HepG2 (cell line): ENCODE data around the gene COL4A3. TPM values are rescaled to one million over a fixed set of nuclear protein-coding genes. Genes with fewer than 3 reads are reported as not detected.

ENCODE experiments used
- CREB1 ChIP-seq, 2 experiments: fragments of 450-650 bp in 1 of 2; IDR thresholded peaks; 2 replicates each; pipeline ENCODE4 v1.6.1; 2016 to 2017; ENCODE audit warnings: control low read depth in 1 of 2, mild to moderate bottlenecking in 1 of 2, missing compliant biosample characterization in 1 of 2, missing genetic modification characterization in 1 of 2
- ELF3 ChIP-seq: IDR thresholded peaks from 2 replicates; pipeline ENCODE4 v1.6.1; 2016; ENCODE audit warnings: missing genetic modification reagents, missing compliant biosample characterization
- GATAD2A ChIP-seq: IDR thresholded peaks from 2 replicates; pipeline ENCODE4 v1.6.1; 2016
- GFI1 ChIP-seq: sonication (generic); formaldehyde crosslinking; IDR thresholded peaks from 2 replicates; pipeline ENCODE4 v1.5.0; 2020; ENCODE audit warnings: missing genetic modification reagents, mild to moderate bottlenecking, borderline replicate concordance
- HDAC1 ChIP-seq: sonication (generic); formaldehyde crosslinking; IDR thresholded peaks from 2 replicates; pipeline ENCODE4 v1.5.1; 2020; ENCODE audit warnings: mild to moderate bottlenecking, missing genetic modification reagents
- KAT7 ChIP-seq: IDR thresholded peaks from 2 replicates; pipeline ENCODE4 v1.6.1; 2018; ENCODE audit warnings: borderline replicate concordance, missing compliant biosample characterization
- KDM6A ChIP-seq: IDR thresholded peaks from 2 replicates; pipeline ENCODE4 v1.6.1; 2016; ENCODE audit warnings: low read depth
- MAFK ChIP-seq, 2 experiments: IDR thresholded peaks in 1 of 2; conservative IDR thresholded peaks in 1 of 2; 2 replicates each; pipeline ENCODE4 v1.6.1; 2011; ENCODE audit warnings: improper control_type of control experiment in 2 of 2, low read length in 2 of 2
- NBN ChIP-seq: fragments of 450-650 bp; conservative IDR thresholded peaks from 2 replicates; pipeline ENCODE4 v1.6.1; 2017
- NR2F1 ChIP-seq, 2 experiments: fragments of 450-650 bp in 1 of 2; formaldehyde crosslinking in 1 of 2; IDR thresholded peaks; 2 replicates each; pipeline versions ENCODE4 v1.5.0 to v1.6.1; 2016 to 2020; ENCODE audit warnings: mild to moderate bottlenecking in 1 of 2, missing compliant biosample characterization in 1 of 2, missing genetic modification reagents in 1 of 2, moderate library complexity in 1 of 2
- RFXANK ChIP-seq: IDR thresholded peaks from 2 replicates; pipeline ENCODE4 v1.6.1; 2016
- SP1 ChIP-seq, 2 experiments: fragments of 450-650 bp in 1 of 2; sonication (generic) in 1 of 2; formaldehyde crosslinking in 1 of 2; IDR thresholded peaks; 2 replicates each; pipeline versions ENCODE4 v1.4.0 to v1.6.1; 2016 to 2020; ENCODE audit warnings: missing genetic modification reagents in 1 of 2
- TOPORS ChIP-seq: sonication (generic); formaldehyde crosslinking; IDR thresholded peaks from 2 replicates; pipeline ENCODE4 v1.8.0; 2023; ENCODE audit warnings: mild to moderate bottlenecking, missing genetic modification reagents
- ZMYM4 ChIP-seq: sonication (generic); formaldehyde crosslinking; IDR thresholded peaks from 2 replicates; pipeline ENCODE4 v1.8.1; 2023; ENCODE audit warnings: mild to moderate bottlenecking, missing genetic modification reagents
- ZNF180 ChIP-seq: sonication (generic); formaldehyde crosslinking; IDR thresholded peaks from 2 replicates; pipeline ENCODE4 v1.4.0; 2020; ENCODE audit warnings: low read depth, missing genetic modification reagents, borderline replicate concordance
- ZNF207 ChIP-seq: fragments of 450-650 bp; IDR thresholded peaks from 2 replicates; pipeline ENCODE4 v1.6.1; 2016; ENCODE audit warnings: antibody characterized with exemption, borderline replicate concordance
- ZNF567 ChIP-seq: sonication (generic); formaldehyde crosslinking; IDR thresholded peaks from 2 replicates; pipeline ENCODE4 v1.8.1; 2023; ENCODE audit warnings: mild to moderate bottlenecking, missing genetic modification reagents, borderline replicate concordance
- ZNF605 ChIP-seq: sonication (generic); formaldehyde crosslinking; IDR thresholded peaks from 2 replicates; pipeline ENCODE4 v1.8.0; 2022; ENCODE audit warnings: mild to moderate bottlenecking, missing genetic modification reagents
- ZNF614 ChIP-seq: IDR thresholded peaks from 2 replicates; pipeline ENCODE4 v1.6.1; 2018; ENCODE audit warnings: missing biosample characterization, missing genetic modification reagents, inconsistent platforms, borderline replicate concordance
- ZNF788 ChIP-seq: sonication (generic); formaldehyde crosslinking; IDR thresholded peaks from 2 replicates; pipeline ENCODE4 v1.5.0; 2020; ENCODE audit warnings: mild to moderate bottlenecking, missing genetic modification reagents, borderline replicate concordance
- polyA plus RNA-seq, 8 experiments: library from polyadenylated mRNA; depleted of rRNA in 3 of 8; stranded (reverse) in 7 of 8; unstranded in 1 of 8; fragments of >200 nt; fragmentation: Illumina TruSeq in 4 of 8; extraction: Trizol in 4 of 8; gene quantifications; 2 replicates each; pipeline versions ENCODE4 v1.2.1 to v1.2.3, GENCODE V29; 2011 to 2016; ENCODE audit warnings: low read depth in 4 of 8, missing spikeins in 1 of 8, mixed read lengths in 1 of 8; ENCODE audit not compliant: insufficient read depth in 1 of 8
- total RNA-seq, 5 experiments: library from RNA; depleted of rRNA; stranded (reverse); fragments of >200 nt; fragmentation: Illumina TruSeq; extraction: Trizol; gene quantifications; 2 replicates each; pipeline ENCODE4 v1.2.3, GENCODE V29; 2016; ENCODE audit warnings: low read depth in 1 of 5
- TF ChIP-seq, protein P1 (sequence below): sonication (generic); formaldehyde crosslinking; IDR thresholded peaks from 2 replicates; pipeline ENCODE4 v1.5.0; 2020; ENCODE audit warnings: mild to moderate bottlenecking, missing genetic modification reagents
- TF ChIP-seq, protein P2 (sequence below): sonication (generic); formaldehyde crosslinking; IDR thresholded peaks from 2 replicates; pipeline ENCODE4 v1.5.0; 2020; ENCODE audit warnings: mild to moderate bottlenecking, missing genetic modification reagents
- TF ChIP-seq, protein P3 (sequence below): sonication (generic); IDR thresholded peaks from 2 replicates; pipeline ENCODE4 v1.6.1; 2016; ENCODE audit warnings: low read depth, borderline replicate concordance
- TF ChIP-seq, protein P4 (sequence below): sonication (generic); formaldehyde crosslinking; IDR thresholded peaks from 2 replicates; pipeline ENCODE4 v1.5.0; 2020; ENCODE audit warnings: missing genetic modification reagents, mild to moderate bottlenecking, borderline replicate concordance
- TF ChIP-seq, protein P5 (sequence below): IDR thresholded peaks from 2 replicates; pipeline ENCODE4 v1.6.1; 2016; ENCODE audit warnings: missing genetic modification reagents, missing compliant biosample characterization

COL4A3 gene
- total and polyA plus RNA-seq, 2 of the 13 experiments (the other 11 are each of a cell fraction or from before 2014, with no cell fraction given): 0.02 TPM; not detected in 1

DNA sequence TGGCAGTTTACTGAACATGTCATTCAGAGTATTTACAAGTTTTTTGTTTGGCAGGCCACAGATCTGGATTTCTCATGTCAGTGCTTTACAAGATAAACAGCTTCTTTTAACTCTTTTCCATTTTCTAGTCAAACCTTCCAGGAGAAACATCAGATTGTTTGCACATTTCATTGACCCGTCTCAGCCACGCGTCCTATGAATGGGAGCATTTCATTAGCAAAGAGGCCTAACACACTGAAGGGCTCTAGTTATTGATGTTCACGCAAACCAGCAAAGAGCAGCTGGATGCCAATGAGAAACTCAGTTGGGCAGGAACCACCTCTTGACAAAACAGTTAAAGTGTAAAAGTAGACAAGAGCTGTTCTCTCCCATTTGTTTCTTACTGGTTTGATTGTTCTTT lies 131.4 kb downstream of the COL4A3 start (continued):
- no peak for TF ChIP-seq ZNF614 (CRISPR knock-in tag)
- TF ChIP-seq GFI1 (CRISPR knock-in tag): peak; percentile 33; the same call in 1 of the 2 replicates
- no peak for TF ChIP-seq KDM6A (CRISPR knock-in tag)
- TF ChIP-seq, protein P1, sequence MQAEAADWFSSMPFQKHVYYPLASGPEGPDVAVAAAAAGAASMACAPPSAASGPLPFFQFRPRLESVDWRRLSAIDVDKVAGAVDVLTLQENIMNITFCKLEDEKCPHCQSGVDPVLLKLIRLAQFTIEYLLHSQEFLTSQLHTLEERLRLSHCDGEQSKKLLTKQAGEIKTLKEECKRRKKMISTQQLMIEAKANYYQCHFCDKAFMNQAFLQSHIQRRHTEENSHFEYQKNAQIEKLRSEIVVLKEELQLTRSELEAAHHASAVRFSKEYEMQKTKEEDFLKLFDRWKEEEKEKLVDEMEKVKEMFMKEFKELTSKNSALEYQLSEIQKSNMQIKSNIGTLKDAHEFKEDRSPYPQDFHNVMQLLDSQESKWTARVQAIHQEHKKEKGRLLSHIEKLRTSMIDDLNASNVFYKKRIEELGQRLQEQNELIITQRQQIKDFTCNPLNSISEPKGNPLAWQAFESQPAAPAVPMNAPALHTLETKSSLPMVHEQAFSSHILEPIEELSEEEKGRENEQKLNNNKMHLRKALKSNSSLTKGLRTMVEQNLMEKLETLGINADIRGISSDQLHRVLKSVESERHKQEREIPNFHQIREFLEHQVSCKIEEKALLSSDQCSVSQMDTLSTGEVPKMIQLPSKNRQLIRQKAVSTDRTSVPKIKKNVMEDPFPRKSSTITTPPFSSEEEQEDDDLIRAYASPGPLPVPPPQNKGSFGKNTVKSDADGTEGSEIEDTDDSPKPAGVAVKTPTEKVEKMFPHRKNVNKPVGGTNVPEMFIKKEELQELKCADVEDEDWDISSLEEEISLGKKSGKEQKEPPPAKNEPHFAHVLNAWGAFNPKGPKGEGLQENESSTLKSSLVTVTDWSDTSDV (CRISPR knock-in tag): no peak
- TF ChIP-seq ZMYM4 (CRISPR knock-in tag): peak; percentile 39; the same call in 1 of the 2 replicates
- TF ChIP-seq, protein P2, sequence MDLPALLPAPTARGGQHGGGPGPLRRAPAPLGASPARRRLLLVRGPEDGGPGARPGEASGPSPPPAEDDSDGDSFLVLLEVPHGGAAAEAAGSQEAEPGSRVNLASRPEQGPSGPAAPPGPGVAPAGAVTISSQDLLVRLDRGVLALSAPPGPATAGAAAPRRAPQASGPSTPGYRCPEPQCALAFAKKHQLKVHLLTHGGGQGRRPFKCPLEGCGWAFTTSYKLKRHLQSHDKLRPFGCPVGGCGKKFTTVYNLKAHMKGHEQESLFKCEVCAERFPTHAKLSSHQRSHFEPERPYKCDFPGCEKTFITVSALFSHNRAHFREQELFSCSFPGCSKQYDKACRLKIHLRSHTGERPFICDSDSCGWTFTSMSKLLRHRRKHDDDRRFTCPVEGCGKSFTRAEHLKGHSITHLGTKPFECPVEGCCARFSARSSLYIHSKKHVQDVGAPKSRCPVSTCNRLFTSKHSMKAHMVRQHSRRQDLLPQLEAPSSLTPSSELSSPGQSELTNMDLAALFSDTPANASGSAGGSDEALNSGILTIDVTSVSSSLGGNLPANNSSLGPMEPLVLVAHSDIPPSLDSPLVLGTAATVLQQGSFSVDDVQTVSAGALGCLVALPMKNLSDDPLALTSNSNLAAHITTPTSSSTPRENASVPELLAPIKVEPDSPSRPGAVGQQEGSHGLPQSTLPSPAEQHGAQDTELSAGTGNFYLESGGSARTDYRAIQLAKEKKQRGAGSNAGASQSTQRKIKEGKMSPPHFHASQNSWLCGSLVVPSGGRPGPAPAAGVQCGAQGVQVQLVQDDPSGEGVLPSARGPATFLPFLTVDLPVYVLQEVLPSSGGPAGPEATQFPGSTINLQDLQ (CRISPR knock-in tag): no peak
- no peak for TF ChIP-seq RFXANK (CRISPR knock-in tag)
- TF ChIP-seq ZNF567 (CRISPR knock-in tag): no peak
- TF ChIP-seq, protein P3, sequence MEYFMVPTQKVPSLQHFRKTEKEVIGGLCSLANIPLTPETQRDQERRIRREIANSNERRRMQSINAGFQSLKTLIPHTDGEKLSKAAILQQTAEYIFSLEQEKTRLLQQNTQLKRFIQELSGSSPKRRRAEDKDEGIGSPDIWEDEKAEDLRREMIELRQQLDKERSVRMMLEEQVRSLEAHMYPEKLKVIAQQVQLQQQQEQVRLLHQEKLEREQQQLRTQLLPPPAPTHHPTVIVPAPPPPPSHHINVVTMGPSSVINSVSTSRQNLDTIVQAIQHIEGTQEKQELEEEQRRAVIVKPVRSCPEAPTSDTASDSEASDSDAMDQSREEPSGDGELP: peak; percentile 59
- no peak for TF ChIP-seq CREB1 (IDR thresholded peaks at IDR 0.05)
- peak; percentile 47; the same call in 1 of the 2 replicates for TF ChIP-seq CREB1 (CRISPR knock-in tag; IDR thresholded peaks at IDR 0.05)
- TF ChIP-seq ZNF788 (CRISPR knock-in tag): no peak
- no peak for TF ChIP-seq ELF3 (CRISPR knock-in tag)
- no peak for TF ChIP-seq NBN
- TF ChIP-seq TOPORS (CRISPR knock-in tag): no peak
- TF ChIP-seq KAT7 (CRISPR knock-in tag): no peak
- TF ChIP-seq SP1 (IDR thresholded peaks at IDR 0.05): no peak
- TF ChIP-seq SP1 (CRISPR knock-in tag; IDR thresholded peaks at IDR 0.05): no peak
- TF ChIP-seq, protein P4, sequence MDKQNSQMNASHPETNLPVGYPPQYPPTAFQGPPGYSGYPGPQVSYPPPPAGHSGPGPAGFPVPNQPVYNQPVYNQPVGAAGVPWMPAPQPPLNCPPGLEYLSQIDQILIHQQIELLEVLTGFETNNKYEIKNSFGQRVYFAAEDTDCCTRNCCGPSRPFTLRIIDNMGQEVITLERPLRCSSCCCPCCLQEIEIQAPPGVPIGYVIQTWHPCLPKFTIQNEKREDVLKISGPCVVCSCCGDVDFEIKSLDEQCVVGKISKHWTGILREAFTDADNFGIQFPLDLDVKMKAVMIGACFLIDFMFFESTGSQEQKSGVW (CRISPR knock-in tag): no peak
- no peak for TF ChIP-seq MAFK (conservative IDR thresholded peaks at IDR 0.05 in 1 of 2, IDR thresholded peaks at IDR 0.05 in 1 of 2; ENCODE audit: low read length in 2 of 2)
- TF ChIP-seq, protein P5, sequence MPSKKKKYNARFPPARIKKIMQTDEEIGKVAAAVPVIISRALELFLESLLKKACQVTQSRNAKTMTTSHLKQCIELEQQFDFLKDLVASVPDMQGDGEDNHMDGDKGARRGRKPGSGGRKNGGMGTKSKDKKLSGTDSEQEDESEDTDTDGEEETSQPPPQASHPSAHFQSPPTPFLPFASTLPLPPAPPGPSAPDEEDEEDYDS (CRISPR knock-in tag): 0 out of 2 replicates have a peak, but pooled peaks have one; percentile 11
- TF ChIP-seq NR2F1 (CRISPR knock-in tag; IDR thresholded peaks at IDR 0.05): no peak
- no peak for TF ChIP-seq ZNF180 (CRISPR knock-in tag)
- peak; percentile 55; the same call in 1 of the 2 replicates for TF ChIP-seq HDAC1
- TF ChIP-seq ZNF207: no peak
- TF ChIP-seq ZNF605: no peak
- peak; percentile 63 for TF ChIP-seq GATAD2A (CRISPR knock-in tag)
